ENCODE data around the gene AKAP8L. TPM values are rescaled to one million over a fixed set of nuclear protein-coding genes. Genes with fewer than 3 reads are reported as not detected.

The AKAP8L gene
- total and polyA plus RNA-seq, 2 donors from 2014 or later = 44.3 to 122 TPM

GRCh38 chr19:15378534-15379082 lies 40.2 kb downstream of the AKAP8L start:
- FAIRE-seq (no peak), DNase-seq (peak in 4 of 5 donors; percentile 44 to 82 (median 67))
- Histone ChIP-seq H3K9ac (ENCODE audit: low read length in 3 of 3) (peak overlapping the region; percentile 70 to 98 (median 96)), H3K4me3 (ENCODE audit: low read length in 3 of 3) (peak overlapping the region; percentile 78 to 99 (median 99)), H3K4me1 (ENCODE audit: control insufficient read depth in 2 of 3, insufficient read depth in 2 of 3, low read depth in 1 of 3, low read length in 3 of 3) (peaks cover 0 to 41% (median 26%) of the 10 kb centered on the region in 3 donors), H3K27me3 (ENCODE audit: control insufficient read depth, insufficient read depth, low read length) (no peaks in the 10 kb centered on the region), H3K27ac (ENCODE audit: low read depth in 2 of 2, low read length in 2 of 2) (peak overlapping the region; percentile 98), H3K36me3 (ENCODE audit: control insufficient read depth in 2 of 3, insufficient read depth in 3 of 3, low read length in 3 of 3) (no peaks in the 10 kb centered on the region), H3K9me3 (ENCODE audit: control insufficient read depth in 2 of 3, insufficient read depth in 1 of 3, low read length in 3 of 3) (no peaks in the 10 kb centered on the region)
- intact Hi-C loops (cut with DNase I) = no loop called here
- no peak for TF ChIP-seq CTCF (IDR thresholded peaks at IDR 0.05; ENCODE audit: borderline replicate concordance, extremely low read depth, insufficient read depth)

GRCh38 chr19:15374796-15375440 lies 43.9 kb downstream of the AKAP8L start:
- FAIRE-seq (no peak), DNase-seq (peak in 1 of 5 donors; percentile 95)
- TF ChIP-seq CTCF (IDR thresholded peaks at IDR 0.05; ENCODE audit: borderline replicate concordance, extremely low read depth, insufficient read depth) = no peak
- Histone ChIP-seq H3K27ac (ENCODE audit: low read depth in 2 of 2, low read length in 2 of 2) (peak overlapping the region; percentile 23 to 67), H3K27me3 (ENCODE audit: control insufficient read depth, insufficient read depth, low read length) (no peaks in the 10 kb centered on the region), H3K9ac (ENCODE audit: low read length in 3 of 3) (peak overlapping the region in 1 of 3 donors; percentile 35), H3K36me3 (ENCODE audit: control insufficient read depth in 2 of 3, insufficient read depth in 3 of 3, low read length in 3 of 3) (peaks cover 0 to 28% (median 15%) of the 10 kb centered on the region in 3 donors), H3K9me3 (ENCODE audit: control insufficient read depth in 2 of 3, insufficient read depth in 1 of 3, low read length in 3 of 3) (no peaks in the 10 kb centered on the region), H3K4me1 (ENCODE audit: control insufficient read depth in 2 of 3, insufficient read depth in 2 of 3, low read depth in 1 of 3, low read length in 3 of 3) (peaks cover 0 to 38% (median 26%) of the 10 kb centered on the region in 3 donors), H3K4me3 (ENCODE audit: low read length in 3 of 3) (peak overlapping the region in 2 of 3 donors; percentile 18 to 34)
- intact Hi-C loops (cut with DNase I) = no loop called here

GRCh38 chr19:15374105-15374651 lies 44.6 kb downstream of the AKAP8L start:
- intact Hi-C loops (cut with DNase I) = no loop called here
- peak overlapping the region; percentile 11 to 48 for H3K27ac ChIP-seq (ENCODE audit: low read depth in 2 of 2, low read length in 2 of 2)
- peaks cover 0 to 38% (median 26%) of the 10 kb centered on the region in 3 donors for H3K4me1 ChIP-seq (ENCODE audit: control insufficient read depth in 2 of 3, insufficient read depth in 2 of 3, low read depth in 1 of 3, low read length in 3 of 3)
- peaks cover 0 to 35% (median 19%) of the 10 kb centered on the region in 3 donors for H3K36me3 ChIP-seq (ENCODE audit: control insufficient read depth in 2 of 3, insufficient read depth in 3 of 3, low read length in 3 of 3)
- no peak for TF ChIP-seq CTCF (IDR thresholded peaks at IDR 0.05; ENCODE audit: borderline replicate concordance, extremely low read depth, insufficient read depth)
- H3K9me3 ChIP-seq (ENCODE audit: control insufficient read depth in 2 of 3, insufficient read depth in 1 of 3, low read length in 3 of 3) = no peaks in the 10 kb centered on the region
- H3K27me3 ChIP-seq (ENCODE audit: control insufficient read depth, insufficient read depth, low read length) = no peaks in the 10 kb centered on the region
- no peak overlapping the region for H3K9ac ChIP-seq (ENCODE audit: low read length in 3 of 3)
- DNase-seq (peak in 1 of 5 donors; percentile 75), FAIRE-seq (no peak)
- H3K4me3 ChIP-seq (ENCODE audit: low read length in 3 of 3) = no peak overlapping the region
